ENCODE results near the gene ZFPM1.

ZFPM1 gene

GRCh38 chr16:88578446-88579313, 125.6 kb downstream of the ZFPM1 start:
- H3K27ac Mint-ChIP-seq = peak overlapping the region; percentile 48
- peaks cover 45% of the 10 kb centered on the region for H3K4me1 Mint-ChIP-seq
- ATAC-seq = no peak
- H3K9me3 Mint-ChIP-seq = no peaks in the 10 kb centered on the region
- H3K4me3 Mint-ChIP-seq = no peak overlapping the region
- H3K36me3 Mint-ChIP-seq = peaks cover 90% of the 10 kb centered on the region
- no peak for DNase-seq (ENCODE audit: low spot score in 2 of 2)

DNA sequence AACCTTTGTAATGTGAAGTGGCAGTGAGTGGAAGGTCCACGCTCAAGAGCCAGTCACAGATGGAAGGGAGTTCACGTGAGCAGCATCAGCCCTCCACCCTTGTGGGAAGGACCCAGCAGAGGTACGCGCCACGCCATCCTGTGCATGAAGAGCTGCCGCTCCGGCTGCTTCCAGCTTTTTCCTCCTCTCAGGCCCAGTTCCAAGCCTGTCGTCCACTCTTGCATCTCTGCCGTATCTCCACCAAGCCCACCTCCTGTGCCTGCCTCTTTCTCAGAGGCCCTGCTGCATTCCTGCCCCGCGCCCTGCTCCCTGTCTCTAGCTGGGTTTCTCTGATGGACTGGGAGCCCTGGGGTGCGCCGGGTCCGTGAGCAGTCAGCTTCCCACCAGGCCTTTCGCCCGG, 127.3 kb downstream of the ZFPM1 start:
- Mint-ChIP-seq H3K4me3 (no peak overlapping the region), H3K9me3 (no peaks in the 10 kb centered on the region), H3K36me3 (peaks cover 90% of the 10 kb centered on the region), H3K4me1 (peaks cover 54% of the 10 kb centered on the region), H3K27ac (peak overlapping the region; percentile 48)
- no peak for ATAC-seq
- no peak for DNase-seq (ENCODE audit: low spot score in 2 of 2)

GRCh38 chr16:88581033-88581432, 128.0 kb downstream of the ZFPM1 start:
- DNase-seq (ENCODE audit: low spot score in 2 of 2) (no peak), ATAC-seq (no peak)
- Mint-ChIP-seq H3K4me3 (no peak overlapping the region), H3K27ac (peak overlapping the region; percentile 48), H3K9me3 (no peaks in the 10 kb centered on the region), H3K36me3 (peaks cover 90% of the 10 kb centered on the region), H3K4me1 (peaks cover 59% of the 10 kb centered on the region)

GRCh38 chr16:88582912-88583575, 130.0 kb downstream of the ZFPM1 start:
- Mint-ChIP-seq H3K9me3 (no peaks in the 10 kb centered on the region), H3K4me3 (no peak overlapping the region), H3K27ac (peak overlapping the region; percentile 73), H3K36me3 (peaks cover 87% of the 10 kb centered on the region), H3K4me1 (peaks cover 55% of the 10 kb centered on the region)
- ATAC-seq (no peak), DNase-seq (ENCODE audit: low spot score in 2 of 2) (no peak)

GRCh38 chr16:88584676-88585075, 131.6 kb downstream of the ZFPM1 start:
- peaks cover 55% of the 10 kb centered on the region for H3K4me1 Mint-ChIP-seq

GRCh38 chr16:88585269-88585668, 132.2 kb downstream of the ZFPM1 start:
- no peak overlapping the region for H3K4me3 Mint-ChIP-seq
- no peaks in the 10 kb centered on the region for H3K9me3 Mint-ChIP-seq
- ATAC-seq = no peak
- H3K27ac Mint-ChIP-seq = peak overlapping the region; percentile 87
- DNase-seq (ENCODE audit: low spot score in 2 of 2) = no peak
- peaks cover 90% of the 10 kb centered on the region for H3K36me3 Mint-ChIP-seq
- H3K4me1 Mint-ChIP-seq = peaks cover 52% of the 10 kb centered on the region

More at GRCh38 chr16:88584676-88585075, 131.6 kb downstream of the ZFPM1 start:
- Mint-ChIP-seq H3K36me3 (peaks cover 90% of the 10 kb centered on the region), H3K4me3 (no peak overlapping the region), H3K9me3 (no peaks in the 10 kb centered on the region), H3K27ac (peak overlapping the region; percentile 87)
- ATAC-seq (no peak), DNase-seq (ENCODE audit: low spot score in 2 of 2) (no peak)

DNA sequence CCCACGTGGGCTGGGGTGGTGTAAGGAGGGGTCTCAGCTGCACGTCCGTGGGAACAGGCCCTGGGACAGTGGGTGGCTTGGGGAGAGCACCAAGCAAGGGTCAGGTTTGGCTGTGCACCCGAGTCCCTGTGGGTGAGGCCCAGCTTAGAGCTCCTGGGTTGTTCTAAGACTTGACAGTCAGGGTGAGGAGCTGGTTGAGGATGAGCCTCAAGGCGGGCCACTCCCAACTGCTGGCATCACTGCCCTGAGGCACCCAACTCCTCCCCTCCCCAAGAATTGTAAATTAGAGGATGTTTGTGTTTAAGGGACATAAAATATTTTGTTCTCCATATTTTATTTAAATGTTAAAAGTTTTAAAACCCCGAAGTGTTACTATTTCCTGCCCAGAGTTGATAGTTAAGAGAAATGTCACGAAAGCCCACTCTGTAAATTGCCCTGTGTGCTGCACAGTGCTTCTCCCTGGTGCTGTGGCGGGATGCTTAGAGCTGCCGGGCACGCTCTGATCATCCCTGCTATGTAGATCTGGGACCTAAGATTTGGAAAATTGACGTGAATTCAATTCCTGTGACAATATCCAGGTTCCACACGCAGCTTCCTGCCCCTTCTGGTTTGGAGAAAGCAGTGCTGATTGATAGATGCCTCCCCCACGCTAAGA, 133.0 kb downstream of the ZFPM1 start:
- peaks cover 90% of the 10 kb centered on the region for H3K36me3 Mint-ChIP-seq
- no peaks in the 10 kb centered on the region for H3K9me3 Mint-ChIP-seq
- ATAC-seq = no peak
- peaks cover 45% of the 10 kb centered on the region for H3K4me1 Mint-ChIP-seq
- DNase-seq (ENCODE audit: low spot score in 2 of 2) = no peak
- H3K27ac Mint-ChIP-seq = peak overlapping the region; percentile 87
- no peak overlapping the region for H3K4me3 Mint-ChIP-seq
